ENCODE measurements around the gene OXCT1. TPM values are rescaled to one million over a fixed set of nuclear protein-coding genes. Genes with fewer than 3 reads are reported as not detected.
"Not testable (repeated sequence)": the region's sequence is repeated elsewhere in the genome, so short reads cannot be mapped to it uniquely, and the experiment has no call there.

The OXCT1 gene
- total RNA-seq, 1 experiment from 2014 or later, result 20.6 TPM

- no peak for TF ChIP-seq AR (CRISPR knock-in tag; IDR thresholded peaks at IDR 0.05)
- no peak for TF ChIP-seq ETV6 (CRISPR knock-in tag; IDR thresholded peaks at IDR 0.05)
- TF ChIP-seq E2F4 (CRISPR knock-in tag; IDR thresholded peaks at IDR 0.05; ENCODE audit: borderline replicate concordance, low read depth), result no peak
- TF ChIP-seq AFF4 (CRISPR knock-in tag; IDR thresholded peaks at IDR 0.05; ENCODE audit: borderline replicate concordance), result no peak
- no peak for TF ChIP-seq ZNF121 (CRISPR knock-in tag; IDR thresholded peaks at IDR 0.05)
Measured at GRCh38 chr5:41747708-41748107, 122.5 kb downstream of the OXCT1 start (continued).

GRCh38 chr5:41747301-41747700 is 122.9 kb downstream of the OXCT1 start:
- no peak for DNase-seq (ENCODE audit: low spot score)
- H3K4me3 Mint-ChIP-seq, result no peak overlapping the region
- ChIA-PET CTCF (no interaction called here), POLR2A (no interaction called here)
- TF ChIP-seq CTCF (IDR thresholded peaks at IDR 0.05), result no peak
- TF ChIP-seq NR2C2 (CRISPR knock-in tag; IDR thresholded peaks at IDR 0.05), result no peak
- TF ChIP-seq JUN (CRISPR knock-in tag; IDR thresholded peaks at IDR 0.05), result no peak
- no peak for TF ChIP-seq ARID4B (CRISPR knock-in tag; IDR thresholded peaks at IDR 0.05; ENCODE audit: borderline replicate concordance)
- TF ChIP-seq ZNF425 (CRISPR knock-in tag; conservative IDR thresholded peaks at IDR 0.05), result no peak
- TF ChIP-seq ZNF121 (CRISPR knock-in tag; IDR thresholded peaks at IDR 0.05), result no peak
- no peak for TF ChIP-seq NFATC4 (CRISPR knock-in tag; IDR thresholded peaks at IDR 0.05)
- no peak for TF ChIP-seq TEAD4 (CRISPR knock-in tag; IDR thresholded peaks at IDR 0.05)
- no peak for TF ChIP-seq ZNF512 (CRISPR knock-in tag; IDR thresholded peaks at IDR 0.05; ENCODE audit: borderline replicate concordance)
- peaks cover 6% of the 10 kb centered on the region for H3K4me1 Mint-ChIP-seq
- H3K9me3 Mint-ChIP-seq, result no peaks in the 10 kb centered on the region
- H3K27ac Mint-ChIP-seq, result no peak overlapping the region
- H3K27me3 Mint-ChIP-seq (ENCODE audit: low read depth), result no peaks in the 10 kb centered on the region
- ATAC-seq, result no peak
- peaks cover 9% of the 10 kb centered on the region for H3K36me3 Mint-ChIP-seq

GRCh38 chr5:41742608-41743007 is 127.6 kb downstream of the OXCT1 start:
- ATAC-seq; H3K27ac Mint-ChIP-seq; CTCF ChIA-PET; DNase-seq (ENCODE audit: low spot score); H3K4me3 Mint-ChIP-seq; POLR2A ChIA-PET; H3K27me3 Mint-ChIP-seq (ENCODE audit: low read depth); H3K4me1 Mint-ChIP-seq; H3K9me3 Mint-ChIP-seq: not testable (repeated sequence)
- H3K36me3 Mint-ChIP-seq, result peaks cover 20% of the 10 kb centered on the region

Data from WTC11 (cell line).